Retinal pigment epithelial cell (primary cell): ENCODE results near the gene ASRGL1.
A peak's percentile ranks its signal among the peaks of the same experiment; 100 is the strongest.

Experiments used
- DNase-seq: peaks from one replicate; pipeline ENCODE4 v3.0.0-alpha.2; 2010; ENCODE audit warnings: low read depth
- H3K4me3 ChIP-seq: 2 replicates; pipeline ENCODE4 v1.5.1; 2011; ENCODE audit warnings: mild to moderate bottlenecking, low read length, control low read depth, moderate library complexity
- TF ChIP-seq, protein P1 (sequence below): conservative IDR thresholded peaks from 2 replicates; pipeline ENCODE4 v1.5.1; 2011; ENCODE audit warnings: low read depth, low read length, control low read depth, inconsistent platforms

ASRGL1 gene

DNA sequence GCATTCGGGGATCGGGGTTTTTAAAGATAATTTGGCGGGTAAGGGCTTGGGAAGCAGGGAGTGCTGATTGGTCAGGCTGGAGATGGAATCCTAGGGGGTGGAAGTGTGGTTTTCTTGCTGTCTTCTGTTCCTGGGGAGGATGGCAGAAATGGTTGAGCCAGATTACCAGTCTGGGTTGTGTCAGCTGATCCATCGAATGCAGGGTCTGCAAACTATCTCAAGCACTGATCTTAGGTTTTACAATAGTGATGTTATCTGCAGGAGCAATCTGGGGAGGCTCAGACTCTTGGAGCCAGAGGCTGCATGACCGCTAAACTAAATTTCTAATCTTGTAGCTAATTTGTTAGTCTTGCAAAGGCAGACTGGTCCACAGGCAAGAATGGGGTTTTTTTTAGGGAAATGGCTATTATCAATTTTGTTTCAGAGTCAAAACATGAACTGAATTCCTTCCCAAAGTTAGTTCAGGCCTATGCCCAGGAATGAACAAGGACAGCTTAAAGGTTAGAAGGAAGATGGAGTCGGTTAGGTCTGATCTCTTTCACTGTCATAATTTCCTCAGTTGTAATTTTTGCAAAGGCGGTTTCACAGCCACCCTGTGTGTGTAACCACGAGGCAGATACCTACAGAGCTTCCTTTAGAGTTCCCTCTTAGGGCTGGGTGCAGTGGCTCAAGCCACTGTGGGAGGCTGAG lies 91.8 kb downstream of the ASRGL1 start:
- no peak overlapping the region for H3K4me3 ChIP-seq
- TF ChIP-seq, protein P1, sequence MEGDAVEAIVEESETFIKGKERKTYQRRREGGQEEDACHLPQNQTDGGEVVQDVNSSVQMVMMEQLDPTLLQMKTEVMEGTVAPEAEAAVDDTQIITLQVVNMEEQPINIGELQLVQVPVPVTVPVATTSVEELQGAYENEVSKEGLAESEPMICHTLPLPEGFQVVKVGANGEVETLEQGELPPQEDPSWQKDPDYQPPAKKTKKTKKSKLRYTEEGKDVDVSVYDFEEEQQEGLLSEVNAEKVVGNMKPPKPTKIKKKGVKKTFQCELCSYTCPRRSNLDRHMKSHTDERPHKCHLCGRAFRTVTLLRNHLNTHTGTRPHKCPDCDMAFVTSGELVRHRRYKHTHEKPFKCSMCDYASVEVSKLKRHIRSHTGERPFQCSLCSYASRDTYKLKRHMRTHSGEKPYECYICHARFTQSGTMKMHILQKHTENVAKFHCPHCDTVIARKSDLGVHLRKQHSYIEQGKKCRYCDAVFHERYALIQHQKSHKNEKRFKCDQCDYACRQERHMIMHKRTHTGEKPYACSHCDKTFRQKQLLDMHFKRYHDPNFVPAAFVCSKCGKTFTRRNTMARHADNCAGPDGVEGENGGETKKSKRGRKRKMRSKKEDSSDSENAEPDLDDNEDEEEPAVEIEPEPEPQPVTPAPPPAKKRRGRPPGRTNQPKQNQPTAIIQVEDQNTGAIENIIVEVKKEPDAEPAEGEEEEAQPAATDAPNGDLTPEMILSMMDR, result no peak
- no peak for DNase-seq

DNA sequence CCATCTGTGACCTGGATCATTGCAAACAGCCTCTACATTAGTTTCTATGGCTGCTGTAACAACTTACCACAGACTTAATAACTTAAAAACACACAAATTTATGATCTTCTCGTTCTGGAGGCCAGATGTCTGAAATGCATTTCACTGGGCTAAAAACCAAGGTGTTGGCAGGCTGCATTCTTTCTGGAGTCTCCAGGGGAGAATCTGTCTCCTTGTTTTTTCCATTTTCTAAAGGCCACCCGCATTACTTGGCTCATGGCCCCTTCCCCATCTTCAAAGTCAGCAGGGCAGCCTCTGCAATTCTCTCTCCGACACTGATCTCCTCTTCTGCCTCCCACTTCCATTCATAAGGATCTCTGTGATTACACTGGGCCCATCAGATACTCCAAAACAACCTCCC lies 93.2 kb downstream of the ASRGL1 start:
- no peak for DNase-seq
- H3K4me3 ChIP-seq, result no peak overlapping the region
- TF ChIP-seq, protein P1, result no peak

DNA sequence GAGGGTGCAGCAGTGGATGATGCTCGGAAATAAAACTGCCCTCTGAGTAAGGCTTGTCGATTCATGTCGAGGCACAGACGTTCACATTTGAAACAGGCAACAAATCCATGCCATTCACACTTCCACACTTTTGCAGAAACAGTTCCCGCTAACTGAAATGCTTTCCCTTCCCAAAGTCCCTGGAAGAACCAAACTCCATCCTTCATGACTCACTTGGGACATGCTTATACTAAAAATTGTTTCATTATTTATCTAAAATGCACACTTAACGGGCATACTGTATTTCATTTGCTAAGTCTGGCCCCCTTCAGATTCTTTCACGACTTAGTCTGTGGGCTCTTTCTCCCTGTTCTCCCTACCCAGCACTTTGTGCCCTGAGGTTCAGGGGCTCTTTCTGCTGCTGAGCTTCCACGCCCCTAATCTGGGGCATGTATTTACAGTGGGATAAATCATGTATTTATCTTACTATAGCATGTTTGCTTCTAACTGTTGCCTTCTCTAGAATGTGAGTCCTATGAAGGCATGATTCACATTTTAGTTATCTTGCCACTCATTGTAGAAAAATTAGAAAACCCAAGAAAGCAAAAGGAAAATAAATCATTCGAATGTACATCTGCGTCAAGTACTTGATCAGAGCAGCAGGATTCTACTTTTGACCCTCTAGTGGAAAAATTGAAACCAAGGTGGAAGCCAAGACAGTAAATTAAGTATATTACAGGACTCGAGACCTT lies 94.1 kb downstream of the ASRGL1 start:
- no peak for DNase-seq
- TF ChIP-seq, protein P1, result no peak
- H3K4me3 ChIP-seq, result no peak overlapping the region

DNA sequence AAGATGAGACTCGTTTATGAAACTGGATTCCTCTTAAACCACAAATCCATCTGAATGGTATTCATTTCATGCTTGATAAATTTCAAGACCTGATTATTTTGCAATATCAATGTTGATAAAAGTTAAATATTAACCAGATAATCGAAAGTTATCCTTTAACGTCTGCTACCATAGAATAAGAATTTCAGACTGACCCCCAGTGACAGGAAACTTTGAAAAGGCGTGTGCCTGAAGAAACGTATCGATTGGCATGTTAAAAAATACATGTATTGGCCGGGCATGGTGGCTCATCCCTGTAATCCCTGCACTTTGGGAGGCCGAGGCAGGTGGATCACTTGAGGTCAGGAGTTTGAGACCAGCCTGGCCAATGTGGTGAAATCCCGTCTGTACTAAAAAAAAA lies 95.4 kb downstream of the ASRGL1 start:
- H3K4me3 ChIP-seq, result no peak overlapping the region
- TF ChIP-seq, protein P1, result peak; percentile 10
- no peak for DNase-seq

DNA sequence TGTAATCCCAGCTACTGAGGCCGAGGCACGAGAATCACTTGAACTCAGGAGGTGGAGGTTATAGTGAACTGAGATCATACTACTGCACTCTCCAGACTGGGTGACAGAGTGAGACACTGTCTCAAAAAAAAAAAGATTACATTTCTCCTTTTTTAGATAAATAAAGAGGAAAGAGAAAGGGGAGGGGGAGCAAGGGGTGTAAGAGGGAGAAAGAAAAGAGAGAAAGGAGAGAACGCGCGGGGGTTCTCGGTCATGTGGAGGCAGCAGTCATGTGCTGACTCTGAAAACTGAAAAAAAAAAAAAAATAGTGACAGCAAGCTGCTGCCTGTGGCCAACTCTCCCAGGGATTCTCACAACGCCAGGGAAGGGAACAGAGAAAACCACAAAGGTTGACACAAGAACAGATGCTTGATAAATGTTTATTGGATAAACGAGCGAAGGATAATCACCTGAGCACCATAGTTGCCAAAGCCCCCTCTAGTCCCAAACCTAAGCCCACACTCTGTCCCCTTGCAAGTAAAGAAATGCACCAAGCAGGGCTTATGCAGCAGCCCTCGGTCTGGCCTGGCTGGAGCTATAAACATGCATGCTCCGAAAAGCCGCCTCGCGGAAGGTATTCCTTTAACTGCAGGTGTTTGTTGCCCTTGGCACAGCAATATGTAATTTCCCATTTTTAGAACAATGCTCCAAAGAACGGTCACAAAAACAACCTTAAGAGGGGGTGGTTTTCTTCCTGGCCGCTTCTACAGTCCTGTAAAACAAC lies 96.1 kb downstream of the ASRGL1 start:
- TF ChIP-seq, protein P1, result no peak
- no peak overlapping the region for H3K4me3 ChIP-seq
- no peak for DNase-seq

DNA sequence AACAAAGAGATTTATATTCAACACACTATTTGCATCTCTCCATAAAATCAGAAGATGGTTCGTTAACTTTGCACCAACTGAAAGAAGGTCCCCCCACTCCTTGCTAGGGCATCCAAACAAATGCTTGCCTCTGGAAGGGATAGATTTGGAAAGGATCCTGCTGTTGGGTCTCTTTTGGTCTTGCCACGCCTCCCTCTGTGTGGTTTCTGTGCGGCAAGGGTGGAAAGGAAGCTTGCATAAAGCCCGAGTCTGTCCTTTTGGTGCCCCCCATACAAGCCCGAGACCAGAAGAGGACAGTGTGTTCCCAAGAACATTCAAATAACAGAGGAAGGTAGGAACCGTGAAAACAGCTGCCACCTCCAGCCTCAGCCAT lies 96.6 kb downstream of the ASRGL1 start:
- TF ChIP-seq, protein P1, result no peak
- H3K4me3 ChIP-seq, result no peak overlapping the region
- DNase-seq, result no peak
